ENCODE data around the gene CCDC85B. TPM values are rescaled to one million over a fixed set of nuclear protein-coding genes. Genes with fewer than 3 reads are reported as not detected.
A peak's percentile ranks its signal among the peaks of the same experiment; 100 is the strongest.

CCDC85B gene
- total RNA-seq, 6 experiments from 2014 or later, result 78.9 to 112 (median 87.7) TPM

DNA sequence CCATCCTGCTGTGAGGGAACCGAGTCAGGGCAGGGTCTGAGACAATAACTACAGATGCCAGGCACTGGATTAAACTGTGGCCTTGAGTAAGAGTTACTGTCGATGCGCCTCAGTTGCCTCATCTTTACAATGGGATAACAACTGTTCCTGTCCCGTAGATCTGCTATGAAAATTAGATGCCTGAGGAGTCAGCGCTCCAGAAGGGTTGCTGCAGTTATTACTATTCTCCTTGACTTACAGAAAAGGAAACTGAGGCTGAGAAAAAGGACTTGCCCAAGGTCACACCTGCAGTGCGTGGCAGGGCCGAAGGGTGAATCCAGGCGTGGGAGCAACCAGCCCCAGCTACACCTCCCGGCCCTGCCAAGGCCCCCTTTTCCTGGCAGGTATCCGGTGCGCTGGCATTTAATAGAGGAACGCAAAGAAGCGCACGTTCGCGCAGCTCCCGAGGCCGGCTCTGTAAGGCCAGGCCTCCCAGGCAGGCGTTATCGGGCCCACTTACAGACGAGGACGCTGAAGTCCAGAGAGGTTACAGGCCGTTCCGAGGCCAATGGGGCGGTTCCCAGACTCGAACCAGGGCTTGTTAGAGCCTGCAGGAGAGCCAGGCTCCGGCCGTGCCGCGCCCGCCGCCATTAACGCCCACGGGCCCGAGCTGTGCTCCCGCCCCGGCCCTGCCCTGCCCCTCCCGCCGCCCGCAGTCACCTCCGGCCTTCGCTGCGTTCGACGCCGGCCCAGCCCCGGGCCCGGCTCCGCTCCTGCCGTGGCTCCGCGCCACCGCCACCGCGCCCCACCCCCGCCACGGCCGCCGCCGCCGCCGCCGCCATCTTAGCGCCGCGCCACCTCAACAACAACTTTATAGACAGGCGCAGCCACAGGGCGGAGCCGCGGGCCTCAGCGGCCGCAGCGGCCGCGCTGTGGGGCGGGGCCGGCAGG is 28.0 kb downstream of the CCDC85B start, which contains the start of gene C11orf68:
Gene C11orf68, minus strand, starts transcription at position 852 of the 930 bp plus-strand sequence. Its CDS starts 31 bp downstream, at position 821.
- Mint-ChIP-seq H3K27ac (peak within 1 kb of the TSS; percentile 88), H3K27me3 (ENCODE audit: insufficient read depth) (peaks cover 4% of the 10 kb centered on the region), H3K4me3 (peak within 1 kb of the TSS; percentile 94), H3K9me3 (no peaks in the 10 kb centered on the region), H3K4me1 (ENCODE audit: low read depth) (peaks cover 48% of the 10 kb centered on the region), H3K36me3 (ENCODE audit: low read depth) (peaks cover 44% of the 10 kb centered on the region)
- TF ChIP-seq, protein P1, sequence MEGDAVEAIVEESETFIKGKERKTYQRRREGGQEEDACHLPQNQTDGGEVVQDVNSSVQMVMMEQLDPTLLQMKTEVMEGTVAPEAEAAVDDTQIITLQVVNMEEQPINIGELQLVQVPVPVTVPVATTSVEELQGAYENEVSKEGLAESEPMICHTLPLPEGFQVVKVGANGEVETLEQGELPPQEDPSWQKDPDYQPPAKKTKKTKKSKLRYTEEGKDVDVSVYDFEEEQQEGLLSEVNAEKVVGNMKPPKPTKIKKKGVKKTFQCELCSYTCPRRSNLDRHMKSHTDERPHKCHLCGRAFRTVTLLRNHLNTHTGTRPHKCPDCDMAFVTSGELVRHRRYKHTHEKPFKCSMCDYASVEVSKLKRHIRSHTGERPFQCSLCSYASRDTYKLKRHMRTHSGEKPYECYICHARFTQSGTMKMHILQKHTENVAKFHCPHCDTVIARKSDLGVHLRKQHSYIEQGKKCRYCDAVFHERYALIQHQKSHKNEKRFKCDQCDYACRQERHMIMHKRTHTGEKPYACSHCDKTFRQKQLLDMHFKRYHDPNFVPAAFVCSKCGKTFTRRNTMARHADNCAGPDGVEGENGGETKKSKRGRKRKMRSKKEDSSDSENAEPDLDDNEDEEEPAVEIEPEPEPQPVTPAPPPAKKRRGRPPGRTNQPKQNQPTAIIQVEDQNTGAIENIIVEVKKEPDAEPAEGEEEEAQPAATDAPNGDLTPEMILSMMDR (IDR thresholded peaks at IDR 0.05), result no peak
- DNase-seq, result no peak

GRCh38 chr11:65919141-65919572 is 28.7 kb downstream of the CCDC85B start, which contains the start of gene DRAP1:
Gene DRAP1, plus strand, starts transcription at chr11:65919426. Its CDS starts 76 bp downstream, at chr11:65919502.
- peak; percentile 97 for DNase-seq
- no peaks in the 10 kb centered on the region for H3K9me3 Mint-ChIP-seq
- H3K4me1 Mint-ChIP-seq (ENCODE audit: low read depth), result peaks cover 48% of the 10 kb centered on the region
- H3K27me3 Mint-ChIP-seq (ENCODE audit: insufficient read depth), result peaks cover 4% of the 10 kb centered on the region
- H3K27ac Mint-ChIP-seq, result peak within 1 kb of the TSS; percentile 88
- TF ChIP-seq, protein P1 (IDR thresholded peaks at IDR 0.05), result no peak
- H3K4me3 Mint-ChIP-seq, result peak within 1 kb of the TSS; percentile 94
- peaks cover 46% of the 10 kb centered on the region for H3K36me3 Mint-ChIP-seq (ENCODE audit: low read depth)

- Mint-ChIP-seq H3K27me3 (ENCODE audit: insufficient read depth) (peaks cover 4% of the 10 kb centered on the region), H3K36me3 (ENCODE audit: low read depth) (peaks cover 48% of the 10 kb centered on the region), H3K9me3 (no peaks in the 10 kb centered on the region), H3K27ac (peak overlapping the region; percentile 81), H3K4me3 (peak overlapping the region; percentile 94), H3K4me1 (ENCODE audit: low read depth) (peaks cover 42% of the 10 kb centered on the region)
- no peak for DNase-seq
- TF ChIP-seq, protein P1 (IDR thresholded peaks at IDR 0.05), result no peak
Measured at GRCh38 chr11:65919573-65920371, 29.3 kb downstream of the CCDC85B start.

GRCh38 chr11:65920372-65920802 is 29.9 kb downstream of the CCDC85B start:
- H3K4me1 Mint-ChIP-seq (ENCODE audit: low read depth), result peaks cover 36% of the 10 kb centered on the region
- peaks cover 4% of the 10 kb centered on the region for H3K27me3 Mint-ChIP-seq (ENCODE audit: insufficient read depth)
- peak overlapping the region; percentile 81 for H3K27ac Mint-ChIP-seq
- peaks cover 50% of the 10 kb centered on the region for H3K36me3 Mint-ChIP-seq (ENCODE audit: low read depth)
- TF ChIP-seq, protein P1 (IDR thresholded peaks at IDR 0.05), result no peak
- no peaks in the 10 kb centered on the region for H3K9me3 Mint-ChIP-seq
- H3K4me3 Mint-ChIP-seq, result peak overlapping the region; percentile 94
- no peak for DNase-seq

GRCh38 chr11:65921033-65921555 is 30.6 kb downstream of the CCDC85B start:
- DNase-seq, result no peak
- H3K4me1 Mint-ChIP-seq (ENCODE audit: low read depth), result peaks cover 30% of the 10 kb centered on the region
- H3K27me3 Mint-ChIP-seq (ENCODE audit: insufficient read depth), result peaks cover 4% of the 10 kb centered on the region
- H3K9me3 Mint-ChIP-seq, result no peaks in the 10 kb centered on the region
- peaks cover 50% of the 10 kb centered on the region for H3K36me3 Mint-ChIP-seq (ENCODE audit: low read depth)
- H3K4me3 Mint-ChIP-seq, result peak overlapping the region; percentile 94
- peak overlapping the region; percentile 81; the same call in 1 of the 2 replicates for H3K27ac Mint-ChIP-seq
- TF ChIP-seq, protein P1 (IDR thresholded peaks at IDR 0.05), result no peak
